ENCODE data around the gene ZDHHC4. TPM values are rescaled to one million over a fixed set of nuclear protein-coding genes. Genes with fewer than 3 reads are reported as not detected.

Gene ZDHHC4
- total and polyA plus RNA-seq, 2 donors (not counting 3 experiments of a cell fraction or from before 2014, with no cell fraction given): 29.9 to 122 TPM

GRCh38 chr7:6600093-6600492 lies 22.8 kb downstream of the ZDHHC4 start:
- no peak for TF ChIP-seq FOS (IDR thresholded peaks at IDR 0.05; ENCODE audit: borderline replicate concordance, insufficient read depth, low read length)
- TF ChIP-seq EZH2 (IDR thresholded peaks at IDR 0.05; ENCODE audit: borderline replicate concordance, low read depth, low read length, severe bottlenecking): no peak
- TF ChIP-seq, protein P1, sequence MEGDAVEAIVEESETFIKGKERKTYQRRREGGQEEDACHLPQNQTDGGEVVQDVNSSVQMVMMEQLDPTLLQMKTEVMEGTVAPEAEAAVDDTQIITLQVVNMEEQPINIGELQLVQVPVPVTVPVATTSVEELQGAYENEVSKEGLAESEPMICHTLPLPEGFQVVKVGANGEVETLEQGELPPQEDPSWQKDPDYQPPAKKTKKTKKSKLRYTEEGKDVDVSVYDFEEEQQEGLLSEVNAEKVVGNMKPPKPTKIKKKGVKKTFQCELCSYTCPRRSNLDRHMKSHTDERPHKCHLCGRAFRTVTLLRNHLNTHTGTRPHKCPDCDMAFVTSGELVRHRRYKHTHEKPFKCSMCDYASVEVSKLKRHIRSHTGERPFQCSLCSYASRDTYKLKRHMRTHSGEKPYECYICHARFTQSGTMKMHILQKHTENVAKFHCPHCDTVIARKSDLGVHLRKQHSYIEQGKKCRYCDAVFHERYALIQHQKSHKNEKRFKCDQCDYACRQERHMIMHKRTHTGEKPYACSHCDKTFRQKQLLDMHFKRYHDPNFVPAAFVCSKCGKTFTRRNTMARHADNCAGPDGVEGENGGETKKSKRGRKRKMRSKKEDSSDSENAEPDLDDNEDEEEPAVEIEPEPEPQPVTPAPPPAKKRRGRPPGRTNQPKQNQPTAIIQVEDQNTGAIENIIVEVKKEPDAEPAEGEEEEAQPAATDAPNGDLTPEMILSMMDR (IDR thresholded peaks at IDR 0.05; ENCODE audit: extremely low read depth in 1 of 2, insufficient read depth in 1 of 2, low read depth in 1 of 2, low read length in 2 of 2): no peak
- no peak for TF ChIP-seq POLR2AphosphoS5 (IDR thresholded peaks at IDR 0.05; ENCODE audit: insufficient read depth, low read depth, low read length)
- no peak for TF ChIP-seq GATA2 (IDR thresholded peaks at IDR 0.05; ENCODE audit: insufficient read depth, insufficient read length, low read depth, low read length)
- no peak for TF ChIP-seq POLR2A (IDR thresholded peaks at IDR 0.05; ENCODE audit: low read depth, low read length)
- no peak for TF ChIP-seq MYC (IDR thresholded peaks at IDR 0.05; ENCODE audit: low read depth, low read length)
- TF ChIP-seq JUN (IDR thresholded peaks at IDR 0.05; ENCODE audit: borderline replicate concordance, insufficient read depth, insufficient read length, low read depth): no peak
- TF ChIP-seq, protein P2, sequence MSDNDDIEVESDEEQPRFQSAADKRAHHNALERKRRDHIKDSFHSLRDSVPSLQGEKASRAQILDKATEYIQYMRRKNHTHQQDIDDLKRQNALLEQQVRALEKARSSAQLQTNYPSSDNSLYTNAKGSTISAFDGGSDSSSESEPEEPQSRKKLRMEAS (IDR thresholded peaks at IDR 0.05; ENCODE audit: insufficient read depth, insufficient read length): no peak
- Histone ChIP-seq H3K36me3 (ENCODE audit: control insufficient read depth in 2 of 2, extremely low read depth in 1 of 2, insufficient read depth in 2 of 2, low read length in 2 of 2) (peaks cover 17 to 32% of the 10 kb centered on the region in 2 experiments), H4K20me1 (replicated peaks; ENCODE audit: control insufficient read depth, extremely low read depth, insufficient read depth, low read length) (no peaks in the 10 kb centered on the region), H3K4me3 (replicated peaks in 1 of 3; ENCODE audit: insufficient read depth in 1 of 3, low read depth in 1 of 3, low read length in 3 of 3) (no peak overlapping the region), H2AFZ (ENCODE audit: low read depth, low read length) (no peak overlapping the region), H3K79me2 (ENCODE audit: control insufficient read depth, insufficient read depth, low read length) (no peaks in the 10 kb centered on the region), H3K9me1 (replicated peaks; ENCODE audit: control insufficient read depth, extremely low read depth, insufficient read depth, low read length) (no peaks in the 10 kb centered on the region), H3K4me2 (ENCODE audit: insufficient read depth, low read length) (no peak overlapping the region), H3K27me3 (ENCODE audit: control insufficient read depth in 2 of 2, insufficient read depth in 2 of 2, low read length in 2 of 2) (no peaks in the 10 kb centered on the region), H3K9me3 (replicated peaks; ENCODE audit: control insufficient read depth, insufficient read depth, low read length) (no peaks in the 10 kb centered on the region), H3K27ac (ENCODE audit: insufficient read depth, low read depth, low read length) (no peak overlapping the region), H3K4me1 (ENCODE audit: control insufficient read depth, extremely low read depth, insufficient read depth, low read length) (no peaks in the 10 kb centered on the region), H3K9ac (replicated peaks; ENCODE audit: extremely low read depth, insufficient read depth, low read length) (no peak overlapping the region)
- intact Hi-C loops (cut with micrococcal nuclease): no loop called here
- POLR2A ChIA-PET: no interaction called here
- CTCF ChIA-PET: interaction anchor here (1.0 to 1.3 kb wide), 2 partner anchors 10 to 84 kb away, joined by 4 to 6 read pairs; partner anchors contain the start of gene INTS15
- BruUV-seq (replicated peaks): no TSS peak
- no peak for FAIRE-seq
- dilution Hi-C loops (cut with MboI; ENCODE audit: extremely low pct_ligation_motif_present, low sequenced_read_pairs): no loop called here
- no peak for DNase-seq (ENCODE audit: low read depth, low spot score)

Measured in endothelial cell of umbilical vein (primary cell).